ES-I3 (cell line): Measurements from ENCODE around the gene CREBRF.
"Not testable (repeated sequence)": the region's sequence is repeated elsewhere in the genome, so short reads cannot be mapped to it uniquely, and the experiment has no call there.

Experiments
- H3K36me3 ChIP-seq: 2 replicates; pipeline ENCODE4 v1.6.1; 2013; ENCODE audit warnings: mild to moderate bottlenecking, low read length, control low read depth, moderate library complexity; ENCODE audit not compliant: insufficient read depth
- H3K4me1 ChIP-seq: 2 replicates; pipeline ENCODE4 v1.6.1; 2013; ENCODE audit warnings: mild to moderate bottlenecking, control low read depth, low read length; ENCODE audit not compliant: insufficient read depth
- H3K9ac ChIP-seq: 2 replicates; pipeline ENCODE4 v1.6.1; 2013; ENCODE audit warnings: low read depth, mild to moderate bottlenecking, low read length, moderate library complexity
- H3K9me3 ChIP-seq: 2 replicates; pipeline ENCODE4 v1.6.1; 2013; ENCODE audit warnings: mild to moderate bottlenecking, low read length, moderate library complexity; ENCODE audit not compliant: control insufficient read depth, insufficient read depth

The CREBRF gene

DNA sequence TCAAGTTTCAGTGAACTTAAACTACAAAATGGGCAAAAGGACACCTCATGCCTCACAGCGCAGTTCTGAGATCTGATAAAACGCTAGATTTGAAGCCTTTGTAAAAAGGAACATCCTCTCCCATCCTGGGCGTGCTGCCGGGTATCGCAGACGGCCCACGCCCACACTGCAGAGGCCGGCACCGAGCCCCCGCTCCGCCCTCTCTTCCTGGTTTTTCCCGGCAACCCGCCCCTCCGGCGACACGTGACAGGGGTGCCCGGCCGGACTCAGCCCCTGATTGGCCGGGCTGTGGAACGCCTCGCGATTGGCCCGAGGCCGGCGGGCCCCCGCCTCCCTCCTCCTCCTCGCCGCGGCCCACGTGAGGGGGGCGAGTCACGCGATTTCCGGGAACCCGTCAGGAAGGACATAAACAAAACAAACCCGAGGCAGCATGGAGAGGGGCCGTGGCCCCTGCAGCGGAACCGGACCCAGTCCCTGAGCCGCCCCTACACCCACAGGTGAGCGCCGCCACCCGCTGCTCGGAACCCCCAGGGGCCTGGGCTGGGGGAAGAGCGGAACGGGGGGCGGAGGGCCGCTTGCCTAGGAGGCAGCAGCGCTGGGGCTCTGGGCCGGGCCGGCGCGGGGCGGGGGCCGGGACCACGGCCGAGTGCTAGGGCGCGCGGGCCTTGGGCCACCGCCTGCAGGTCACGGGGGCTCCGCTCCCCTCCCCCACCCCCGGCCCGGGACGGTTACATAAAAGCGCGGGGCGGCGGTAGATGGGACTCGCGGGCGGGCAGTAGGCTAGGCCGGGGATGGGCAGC is at the start of gene CREBRF:
Gene CREBRF, plus strand, starts transcription at position 370 of the 800 bp plus-strand sequence. CDS start 24,424 bp downstream, outside the sequence.
- H3K9ac ChIP-seq: peak within 1 kb of the TSS; percentile 100
- no peaks in the 10 kb centered on the region for H3K9me3 ChIP-seq
- no peaks in the 10 kb centered on the region for H3K36me3 ChIP-seq
- H3K4me1 ChIP-seq: 0 out of 2 replicates have a peak, but pooled peaks cover 7% of the 10 kb centered on the region

- Histone ChIP-seq H3K9ac (no peak overlapping the region), H3K36me3 (no peaks in the 10 kb centered on the region), H3K4me1 (no peaks in the 10 kb centered on the region), H3K9me3 (no peaks in the 10 kb centered on the region)
Observed at GRCh38 chr5:173010021-173010420, 46.1 kb upstream of the CREBRF start.

GRCh38 chr5:173010547-173011464 is 45.3 kb upstream of the CREBRF start:
- Histone ChIP-seq H3K4me1 (no peaks in the 10 kb centered on the region), H3K36me3 (no peaks in the 10 kb centered on the region), H3K9ac (no peak overlapping the region), H3K9me3 (no peaks in the 10 kb centered on the region)

DNA sequence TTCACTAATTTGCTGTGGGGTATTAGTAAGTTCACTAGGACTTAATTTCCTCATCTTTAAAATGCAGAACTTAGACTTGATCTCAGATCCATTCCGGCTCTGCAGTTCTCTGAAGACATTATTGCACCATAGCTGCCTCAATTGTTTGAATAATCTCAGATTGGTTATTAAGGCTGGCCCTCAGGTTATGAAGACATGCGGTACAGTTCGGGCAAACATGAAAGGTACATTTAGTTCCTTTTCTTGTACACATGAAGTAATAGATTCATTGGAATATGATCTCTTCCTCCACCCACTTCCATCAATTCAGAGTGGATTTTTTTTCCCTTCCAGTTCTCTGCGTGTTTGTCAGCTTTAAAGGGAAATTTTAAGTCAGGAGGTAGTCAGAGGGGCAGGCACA is 44.6 kb upstream of the CREBRF start:
- no peaks in the 10 kb centered on the region for H3K36me3 ChIP-seq
- no peaks in the 10 kb centered on the region for H3K9me3 ChIP-seq
- H3K4me1 ChIP-seq: peaks cover 7% of the 10 kb centered on the region
- no peak overlapping the region for H3K9ac ChIP-seq

DNA sequence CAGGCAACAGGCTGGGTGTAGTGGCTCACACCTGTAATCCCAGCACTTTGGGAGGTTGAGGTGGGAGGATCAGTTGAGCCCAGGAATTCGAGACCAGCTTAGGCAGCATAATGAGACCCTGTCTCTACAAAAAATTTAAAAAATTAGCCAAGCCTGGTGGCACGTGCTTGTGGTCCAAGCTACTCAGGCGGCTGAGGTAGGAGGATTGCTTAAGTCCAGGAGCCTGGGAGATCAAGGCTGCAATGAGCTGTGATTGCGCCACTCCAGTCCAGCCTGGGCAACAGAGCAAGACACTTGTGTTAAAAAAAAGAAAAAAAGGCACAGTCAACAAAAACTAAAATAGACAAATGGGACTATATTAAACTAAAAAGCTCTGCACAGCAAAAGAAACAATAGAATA is 43.3 kb upstream of the CREBRF start:
- Histone ChIP-seq H3K9me3 (no peaks in the 10 kb centered on the region), H3K9ac (no peak overlapping the region), H3K4me1 (peaks cover 12% of the 10 kb centered on the region), H3K36me3 (no peaks in the 10 kb centered on the region)

GRCh38 chr5:173014671-173015070 is 41.5 kb upstream of the CREBRF start:
- H3K4me1 ChIP-seq: peaks cover 12% of the 10 kb centered on the region

GRCh38 chr5:173015192-173015591 is 41.0 kb upstream of the CREBRF start:
- Histone ChIP-seq H3K9ac (no peak overlapping the region), H3K36me3 (no peaks in the 10 kb centered on the region), H3K9me3 (no peaks in the 10 kb centered on the region), H3K4me1 (peaks cover 12% of the 10 kb centered on the region)

More at GRCh38 chr5:173014671-173015070, 41.5 kb upstream of the CREBRF start:
- Histone ChIP-seq H3K9ac (no peak overlapping the region), H3K36me3 (no peaks in the 10 kb centered on the region), H3K9me3 (no peaks in the 10 kb centered on the region)

- Histone ChIP-seq H3K4me1 (peaks cover 12% of the 10 kb centered on the region), H3K9ac (no peak overlapping the region), H3K9me3 (no peaks in the 10 kb centered on the region), H3K36me3 (0 out of 2 replicates have a peak, but pooled peaks cover 2% of the 10 kb centered on the region)
Observed at GRCh38 chr5:173015598-173016455, 40.3 kb upstream of the CREBRF start.

DNA sequence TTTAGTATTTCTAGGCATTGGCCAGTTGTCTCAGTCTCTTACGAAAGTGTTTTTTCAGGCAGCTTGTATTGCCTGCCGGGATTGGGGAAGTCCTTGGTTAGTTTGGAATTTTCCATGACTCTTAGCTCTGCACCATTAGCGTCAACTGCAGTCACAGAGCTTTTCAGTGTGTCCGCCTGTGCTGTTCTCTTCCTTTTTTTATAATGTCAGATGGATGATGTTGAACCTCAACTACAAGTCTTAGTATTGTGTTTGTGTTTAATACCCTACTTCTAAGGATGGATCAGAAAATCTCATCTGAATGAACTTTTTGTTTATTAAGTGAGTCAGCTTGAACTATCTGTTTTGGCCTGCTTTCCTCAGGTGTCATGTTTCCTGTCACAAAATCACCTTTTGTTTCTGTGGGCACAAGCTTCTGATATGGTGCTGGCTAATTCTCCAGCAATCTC is 39.5 kb upstream of the CREBRF start:
- Histone ChIP-seq H3K9ac (no peak overlapping the region), H3K4me1 (peaks cover 12% of the 10 kb centered on the region), H3K36me3 (0 out of 2 replicates have a peak, but pooled peaks cover 3% of the 10 kb centered on the region), H3K9me3 (no peaks in the 10 kb centered on the region)

GRCh38 chr5:173017087-173017486 is 39.1 kb upstream of the CREBRF start:
- H3K36me3 ChIP-seq, H3K9ac ChIP-seq, H3K9me3 ChIP-seq: not testable (repeated sequence)
- peaks cover 12% of the 10 kb centered on the region for H3K4me1 ChIP-seq

DNA sequence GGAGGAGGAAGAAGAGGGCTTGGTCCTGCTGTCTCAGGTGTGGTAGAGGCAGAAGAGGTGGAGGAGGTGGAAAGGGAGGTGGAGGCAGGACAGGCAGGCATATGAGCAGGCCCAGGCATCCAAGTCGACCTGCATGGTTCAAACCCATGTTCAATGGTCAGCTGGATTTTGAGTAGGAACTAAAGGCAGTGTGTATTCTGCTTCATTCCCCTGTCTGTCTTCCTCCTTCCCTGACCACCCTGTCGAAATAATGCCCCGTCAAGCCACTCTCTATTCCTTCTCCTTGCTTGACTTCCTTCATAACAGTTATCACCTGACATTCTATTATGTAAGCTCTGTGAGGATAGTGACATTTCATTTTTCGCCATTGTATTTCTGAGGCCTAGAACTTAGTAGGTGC is 37.8 kb upstream of the CREBRF start:
- H3K36me3 ChIP-seq: peaks cover 3% of the 10 kb centered on the region; the same call in 1 of the 2 replicates
- no peak overlapping the region for H3K9ac ChIP-seq

GRCh38 chr5:173020154-173020581 is 36.0 kb upstream of the CREBRF start:
- Histone ChIP-seq H3K9ac (no peak overlapping the region), H3K9me3 (no peaks in the 10 kb centered on the region), H3K36me3 (peaks cover 3% of the 10 kb centered on the region; the same call in 1 of the 2 replicates), H3K4me1 (peaks cover 12% of the 10 kb centered on the region)

More for the DNA sequence above, 37.8 kb upstream of the CREBRF start:
- Histone ChIP-seq H3K4me1 (peaks cover 12% of the 10 kb centered on the region), H3K9me3 (no peaks in the 10 kb centered on the region)

- Histone ChIP-seq H3K9me3 (no peaks in the 10 kb centered on the region), H3K36me3 (peaks cover 3% of the 10 kb centered on the region; the same call in 1 of the 2 replicates)
Observed at GRCh38 chr5:173020643-173021042, 35.5 kb upstream of the CREBRF start.

More at GRCh38 chr5:173020643-173021042, 35.5 kb upstream of the CREBRF start:
- H3K4me1 ChIP-seq: peaks cover 12% of the 10 kb centered on the region
- H3K9ac ChIP-seq: no peak overlapping the region
